Stimulated activated naive CD8-positive, alpha-beta T cell treated with anti-CD3 and anti-CD28 coated beads, Interleukin-15, Interleukin-2, amounts not matched to agents 100 ng/mL and 50 ng/mL, for 24 hours (primary cell): ENCODE results near the gene CACNB3.

Experiments used
- H3K27ac Mint-ChIP-seq: one replicate; pipeline ENCODE4 v1.8.0; 2021; ENCODE audit warnings: mild to moderate bottlenecking, mixed read lengths
- H3K27me3 Mint-ChIP-seq: one replicate; pipeline ENCODE4 v1.8.0; 2021; ENCODE audit warnings: mixed read lengths
- H3K36me3 Mint-ChIP-seq: one replicate; pipeline ENCODE4 v1.8.0; 2021; ENCODE audit warnings: low read depth, mixed read lengths
- H3K4me1 Mint-ChIP-seq: one replicate; pipeline ENCODE4 v1.8.0; 2021; ENCODE audit warnings: low read depth, mixed read lengths
- H3K4me3 Mint-ChIP-seq: one replicate; pipeline ENCODE4 v1.8.0; 2021; ENCODE audit warnings: mild to moderate bottlenecking, mixed read lengths
- H3K9me3 Mint-ChIP-seq: one replicate; pipeline ENCODE4 v1.8.0; 2021; ENCODE audit warnings: mixed read lengths

Gene CACNB3

GRCh38 chr12:48782457-48783395 is 35.6 kb upstream of the CACNB3 start:
- Mint-ChIP-seq H3K27ac (no peak overlapping the region), H3K4me3 (no peak overlapping the region), H3K27me3 (peaks cover 19% of the 10 kb centered on the region), H3K36me3 (no peaks in the 10 kb centered on the region), H3K9me3 (no peaks in the 10 kb centered on the region), H3K4me1 (no peaks in the 10 kb centered on the region)

- no peaks in the 10 kb centered on the region for H3K36me3 Mint-ChIP-seq
- H3K4me1 Mint-ChIP-seq: peaks cover 4% of the 10 kb centered on the region
- no peak overlapping the region for H3K4me3 Mint-ChIP-seq
- peaks cover 26% of the 10 kb centered on the region for H3K27me3 Mint-ChIP-seq
- H3K9me3 Mint-ChIP-seq: no peaks in the 10 kb centered on the region
- H3K27ac Mint-ChIP-seq: no peak overlapping the region
Observed at GRCh38 chr12:48783432-48783831, 34.9 kb upstream of the CACNB3 start.

GRCh38 chr12:48786591-48787544 is 31.4 kb upstream of the CACNB3 start:
- no peaks in the 10 kb centered on the region for H3K9me3 Mint-ChIP-seq
- no peak overlapping the region for H3K4me3 Mint-ChIP-seq
- H3K27me3 Mint-ChIP-seq: peaks cover 44% of the 10 kb centered on the region
- peaks cover 4% of the 10 kb centered on the region for H3K4me1 Mint-ChIP-seq
- no peaks in the 10 kb centered on the region for H3K36me3 Mint-ChIP-seq
- H3K27ac Mint-ChIP-seq: no peak overlapping the region

- peak overlapping the region; percentile 62 for H3K4me3 Mint-ChIP-seq
- peaks cover 44% of the 10 kb centered on the region for H3K27me3 Mint-ChIP-seq
- no peaks in the 10 kb centered on the region for H3K9me3 Mint-ChIP-seq
- no peak overlapping the region for H3K27ac Mint-ChIP-seq
- no peaks in the 10 kb centered on the region for H3K36me3 Mint-ChIP-seq
- H3K4me1 Mint-ChIP-seq: peaks cover 4% of the 10 kb centered on the region
Observed at GRCh38 chr12:48787791-48788523, 30.3 kb upstream of the CACNB3 start.

- Mint-ChIP-seq H3K27me3 (peaks cover 44% of the 10 kb centered on the region), H3K27ac (no peak overlapping the region), H3K36me3 (no peaks in the 10 kb centered on the region), H3K4me1 (peaks cover 4% of the 10 kb centered on the region), H3K4me3 (peak overlapping the region; percentile 62), H3K9me3 (no peaks in the 10 kb centered on the region)
Observed at GRCh38 chr12:48788524-48788853, 29.8 kb upstream of the CACNB3 start.

GRCh38 chr12:48788854-48789775 is 29.2 kb upstream of the CACNB3 start, which contains the start of gene ADCY6:
ADCY6 (minus strand) TSS chr12:48789089; CDS start chr12:48783434, 5,655 bp downstream.
- Mint-ChIP-seq H3K27me3 (peaks cover 44% of the 10 kb centered on the region), H3K27ac (no peak within 1 kb of the TSS), H3K4me3 (peak within 1 kb of the TSS; percentile 62), H3K9me3 (no peaks in the 10 kb centered on the region), H3K36me3 (no peaks in the 10 kb centered on the region), H3K4me1 (peaks cover 4% of the 10 kb centered on the region)

GRCh38 chr12:48789858-48790326 is 28.4 kb upstream of the CACNB3 start:
- H3K27ac Mint-ChIP-seq: no peak overlapping the region
- H3K4me1 Mint-ChIP-seq: peaks cover 4% of the 10 kb centered on the region
- peaks cover 47% of the 10 kb centered on the region for H3K27me3 Mint-ChIP-seq
- H3K4me3 Mint-ChIP-seq: no peak overlapping the region
- H3K36me3 Mint-ChIP-seq: no peaks in the 10 kb centered on the region
- no peaks in the 10 kb centered on the region for H3K9me3 Mint-ChIP-seq

GRCh38 chr12:48793696-48794095 is 24.6 kb upstream of the CACNB3 start:
- H3K4me3 Mint-ChIP-seq: no peak overlapping the region
- H3K4me1 Mint-ChIP-seq: peaks cover 13% of the 10 kb centered on the region
- no peaks in the 10 kb centered on the region for H3K36me3 Mint-ChIP-seq
- H3K27ac Mint-ChIP-seq: no peak overlapping the region
- peaks cover 20% of the 10 kb centered on the region for H3K27me3 Mint-ChIP-seq
- H3K9me3 Mint-ChIP-seq: no peaks in the 10 kb centered on the region

GRCh38 chr12:48794870-48795269 is 23.4 kb upstream of the CACNB3 start:
- H3K9me3 Mint-ChIP-seq: no peaks in the 10 kb centered on the region
- no peak overlapping the region for H3K4me3 Mint-ChIP-seq
- no peak overlapping the region for H3K27ac Mint-ChIP-seq
- H3K27me3 Mint-ChIP-seq: peaks cover 17% of the 10 kb centered on the region
- peaks cover 13% of the 10 kb centered on the region for H3K4me1 Mint-ChIP-seq
- H3K36me3 Mint-ChIP-seq: no peaks in the 10 kb centered on the region

- H3K36me3 Mint-ChIP-seq: no peaks in the 10 kb centered on the region
- H3K27ac Mint-ChIP-seq: no peak overlapping the region
- H3K4me1 Mint-ChIP-seq: peaks cover 13% of the 10 kb centered on the region
- no peaks in the 10 kb centered on the region for H3K9me3 Mint-ChIP-seq
- no peak overlapping the region for H3K4me3 Mint-ChIP-seq
- H3K27me3 Mint-ChIP-seq: peaks cover 8% of the 10 kb centered on the region
Observed at GRCh38 chr12:48795550-48796455, 22.5 kb upstream of the CACNB3 start.

GRCh38 chr12:48796976-48797375 is 21.3 kb upstream of the CACNB3 start:
- H3K4me1 Mint-ChIP-seq: peaks cover 13% of the 10 kb centered on the region
- H3K27me3 Mint-ChIP-seq: peaks cover 5% of the 10 kb centered on the region
- H3K36me3 Mint-ChIP-seq: no peaks in the 10 kb centered on the region
- no peaks in the 10 kb centered on the region for H3K9me3 Mint-ChIP-seq
- no peak overlapping the region for H3K27ac Mint-ChIP-seq
- H3K4me3 Mint-ChIP-seq: no peak overlapping the region

- Mint-ChIP-seq H3K4me1 (peaks cover 16% of the 10 kb centered on the region), H3K27me3 (no peaks in the 10 kb centered on the region), H3K27ac (no peak overlapping the region), H3K4me3 (no peak overlapping the region), H3K9me3 (no peaks in the 10 kb centered on the region), H3K36me3 (no peaks in the 10 kb centered on the region)
Observed at GRCh38 chr12:48800457-48800856, 17.8 kb upstream of the CACNB3 start.

- Mint-ChIP-seq H3K27ac (no peak overlapping the region), H3K4me1 (peaks cover 15% of the 10 kb centered on the region), H3K36me3 (no peaks in the 10 kb centered on the region), H3K4me3 (no peak overlapping the region), H3K9me3 (no peaks in the 10 kb centered on the region), H3K27me3 (no peaks in the 10 kb centered on the region)
Observed at GRCh38 chr12:48800971-48801370, 17.3 kb upstream of the CACNB3 start.
